HG02588 (cell line): ENCODE data around the gene TTC23.

Source experiments
- ATAC-seq: cut with Tn5 transposase; IDR thresholded peaks from one replicate; pipeline ENCODE4 v1.9.1; 2021; ENCODE audit warnings: mild to moderate bottlenecking, moderate library complexity; ENCODE audit not compliant: unreplicated experiment

TTC23 gene

DNA sequence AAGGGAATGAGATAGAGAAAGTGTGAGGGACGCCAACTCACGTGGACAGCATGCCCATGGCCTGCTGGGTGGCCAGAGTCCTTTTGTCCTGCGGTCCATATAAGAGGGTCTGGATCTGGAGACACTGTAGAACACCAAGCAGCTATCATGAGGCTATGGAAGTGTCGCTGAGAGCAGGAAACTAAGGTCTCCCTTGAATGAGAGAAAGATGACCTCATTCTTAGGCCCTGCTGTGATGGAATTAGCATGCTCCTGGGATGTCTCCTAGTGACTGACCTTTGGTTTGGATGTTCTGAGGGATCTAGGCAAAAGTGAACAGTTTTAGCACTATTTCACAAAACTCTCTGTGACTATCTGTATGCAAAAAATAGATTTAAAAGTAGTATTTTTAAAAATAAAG lies 110.1 kb downstream of the TTC23 start:
- ATAC-seq: no peak

DNA sequence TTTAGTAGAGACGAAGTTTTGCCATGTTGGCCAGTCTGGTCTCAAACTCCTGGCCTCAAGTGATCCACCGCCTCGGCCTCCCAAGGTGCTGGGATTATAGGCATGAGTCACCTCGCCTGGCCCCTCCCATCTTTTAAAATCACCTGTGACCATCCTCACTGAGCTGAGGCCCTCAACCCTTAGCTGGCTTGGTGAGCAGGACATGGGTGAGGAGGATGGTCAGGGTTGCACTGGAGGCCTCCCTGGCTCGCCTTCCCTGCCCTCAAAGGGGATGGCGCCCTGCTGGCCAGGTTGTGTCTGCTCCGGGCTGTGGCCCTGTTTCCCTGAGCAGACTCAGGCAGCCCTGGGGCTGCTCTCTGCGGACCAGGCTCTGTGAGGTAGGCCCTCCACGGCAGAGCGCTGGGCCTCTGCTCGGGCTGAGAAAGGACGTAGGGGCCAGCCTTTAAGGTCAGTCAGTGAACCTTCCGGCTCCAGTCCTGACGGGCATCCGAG lies 110.8 kb downstream of the TTC23 start:
- no peak for ATAC-seq

DNA sequence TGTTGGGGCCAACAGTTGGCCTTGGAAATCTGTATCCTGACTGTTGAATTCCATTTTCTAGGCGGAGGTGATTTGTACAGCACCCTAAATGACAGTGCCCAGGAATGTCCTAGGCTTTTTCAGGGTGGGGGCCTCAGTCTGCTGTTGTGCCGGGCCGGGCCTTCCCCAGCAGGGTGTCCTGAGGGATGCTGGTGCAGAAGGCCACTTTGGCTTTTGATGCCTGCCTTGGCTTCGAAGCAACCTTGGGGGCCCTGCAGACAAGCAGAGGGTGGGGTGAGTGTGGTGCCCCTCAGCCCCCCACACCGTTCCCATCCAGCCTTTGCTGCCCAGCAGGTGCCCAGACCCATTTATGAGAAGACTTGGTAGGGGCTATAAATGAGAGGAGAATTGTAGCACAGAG lies 111.5 kb downstream of the TTC23 start:
- ATAC-seq: no peak

DNA sequence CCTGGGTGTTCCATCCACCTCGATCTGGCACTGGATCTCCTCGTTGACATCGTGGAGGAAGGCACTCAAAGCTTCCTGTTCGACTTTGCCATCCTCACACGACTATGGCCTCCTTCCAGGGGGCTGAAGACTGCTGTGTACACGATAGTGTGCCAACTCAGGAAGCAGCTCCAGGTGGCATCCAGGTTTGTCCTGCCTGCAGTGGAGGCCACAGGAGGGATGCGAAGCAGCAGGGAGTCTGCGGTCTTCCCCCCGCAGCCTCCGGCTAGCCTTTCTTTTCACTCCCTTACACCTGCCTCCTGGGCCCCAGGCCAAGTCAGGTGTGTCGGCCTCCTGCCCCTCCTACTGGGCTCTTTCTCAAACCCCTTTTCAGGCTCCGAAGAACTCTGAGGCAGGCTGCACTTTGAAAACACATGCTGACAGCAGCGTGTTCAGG lies 112.3 kb downstream of the TTC23 start:
- ATAC-seq: no peak

DNA sequence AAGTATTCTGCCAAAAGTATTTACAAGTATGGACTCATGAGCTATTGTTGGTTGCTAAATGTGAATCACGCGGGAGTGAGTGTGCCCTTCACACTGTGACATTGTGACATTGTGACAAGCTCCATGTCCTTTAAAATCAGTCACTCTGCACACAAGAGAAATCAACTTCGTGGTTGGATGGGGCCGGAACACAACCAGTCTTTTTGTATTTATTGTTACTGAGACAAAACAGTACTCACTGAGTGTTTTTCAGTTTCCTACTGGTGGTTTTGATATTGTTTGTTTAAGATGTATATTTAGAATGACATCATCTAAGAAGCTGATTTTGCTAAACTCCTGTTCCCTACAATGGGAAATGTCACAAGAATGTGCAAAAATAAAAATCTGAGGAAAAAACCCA lies 114.2 kb downstream of the TTC23 start:
- no peak for ATAC-seq

DNA sequence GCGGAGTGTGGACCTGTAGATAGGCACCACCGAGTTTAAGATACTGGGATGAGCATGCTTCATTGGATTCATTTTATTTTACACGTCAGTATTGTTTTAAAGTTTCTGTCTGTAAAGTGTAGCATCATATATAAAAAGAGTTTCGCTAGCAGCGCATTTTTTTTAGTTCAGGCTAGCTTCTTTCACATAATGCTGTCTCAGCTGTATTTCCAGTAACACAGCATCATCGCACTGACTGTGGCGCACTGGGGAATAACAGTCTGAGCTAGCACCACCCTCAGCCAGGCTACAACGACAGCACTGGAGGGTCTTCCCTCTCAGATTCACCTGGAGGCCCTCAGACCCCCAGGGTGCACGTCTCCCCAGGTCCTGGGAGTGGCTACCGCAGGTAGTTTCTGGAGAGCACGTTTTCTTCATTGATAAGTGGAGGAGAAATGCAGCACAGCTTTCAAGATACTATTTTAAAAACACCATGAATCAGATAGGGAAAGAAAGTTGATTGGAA lies 115.0 kb downstream of the TTC23 start:
- no peak for ATAC-seq

DNA sequence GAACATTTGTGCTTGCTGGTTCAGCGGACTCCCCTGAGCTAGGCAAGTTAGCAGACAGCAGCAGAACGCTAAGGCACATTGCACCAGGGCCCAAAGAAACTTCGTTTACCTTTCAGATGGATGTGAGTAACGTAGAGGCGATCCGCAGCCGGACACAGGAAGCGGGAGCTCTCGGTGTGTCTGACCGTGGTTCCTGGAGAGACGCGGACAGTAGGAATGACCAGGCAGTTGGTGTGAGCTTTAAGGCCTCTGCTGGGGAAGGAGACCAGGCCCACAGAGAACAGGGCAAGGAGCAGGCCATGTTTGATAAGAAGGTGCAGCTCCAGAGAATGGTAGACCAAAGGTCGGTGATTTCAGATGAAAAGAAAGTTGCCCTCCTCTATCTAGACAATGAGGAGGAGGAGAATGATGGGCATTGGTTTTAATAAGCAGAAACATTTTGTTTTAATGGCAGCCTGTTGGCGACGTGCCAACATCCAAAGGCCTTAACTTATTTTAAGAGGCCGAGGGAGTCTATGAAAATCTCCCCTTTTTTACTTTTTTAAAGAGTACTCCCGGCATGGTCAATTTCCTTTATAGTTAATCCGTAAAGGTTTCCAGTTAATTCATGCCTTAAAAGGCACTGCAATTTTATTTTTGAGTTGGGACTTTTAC lies 116.6 kb downstream of the TTC23 start:
- no peak for ATAC-seq

DNA sequence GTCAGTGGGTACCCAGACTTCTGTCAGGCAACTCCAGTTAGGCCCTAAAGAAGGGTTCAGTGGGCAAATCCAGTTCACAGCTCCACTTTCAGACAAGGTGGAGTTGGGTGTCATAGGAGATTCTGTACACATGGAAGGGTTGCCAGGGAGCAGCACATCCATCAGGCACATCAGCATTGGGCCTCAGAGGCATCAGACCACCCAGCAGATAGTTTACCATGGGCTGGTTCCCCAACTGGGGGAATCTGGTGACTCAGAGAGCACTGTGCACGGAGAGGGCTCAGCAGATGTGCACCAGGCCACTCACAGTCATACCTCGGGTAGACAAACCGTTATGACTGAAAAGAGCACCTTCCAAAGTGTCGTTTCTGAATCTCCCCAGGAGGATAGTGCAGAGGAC lies 117.3 kb downstream of the TTC23 start:
- ATAC-seq: no peak

DNA sequence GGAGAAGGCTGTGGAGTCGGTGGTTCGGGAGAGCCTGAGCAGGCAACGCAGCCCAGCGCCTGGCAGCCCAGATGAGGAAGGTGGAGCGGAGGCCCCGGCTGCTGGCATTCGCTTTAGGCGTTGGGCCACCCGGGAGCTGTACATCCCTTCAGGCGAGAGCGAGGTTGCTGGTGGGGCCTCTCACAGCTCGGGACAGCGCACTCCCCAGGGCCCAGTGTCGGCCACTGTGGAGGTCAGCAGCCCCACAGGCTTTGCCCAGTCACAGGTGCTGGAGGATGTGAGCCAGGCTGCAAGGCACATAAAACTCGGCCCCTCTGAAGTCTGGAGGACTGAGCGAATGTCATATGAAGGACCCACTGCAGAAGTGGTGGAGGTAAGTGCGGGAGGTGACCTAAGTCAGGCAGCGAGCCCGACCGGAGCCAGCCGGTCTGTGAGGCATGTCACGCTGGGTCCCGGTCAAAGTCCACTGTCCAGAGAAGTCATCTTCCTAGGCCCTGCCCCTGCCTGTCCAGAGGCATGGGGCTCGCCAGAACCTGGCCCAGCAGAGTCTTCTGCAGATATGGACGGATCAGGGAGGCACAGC lies 117.8 kb downstream of the TTC23 start:
- ATAC-seq: no peak

DNA sequence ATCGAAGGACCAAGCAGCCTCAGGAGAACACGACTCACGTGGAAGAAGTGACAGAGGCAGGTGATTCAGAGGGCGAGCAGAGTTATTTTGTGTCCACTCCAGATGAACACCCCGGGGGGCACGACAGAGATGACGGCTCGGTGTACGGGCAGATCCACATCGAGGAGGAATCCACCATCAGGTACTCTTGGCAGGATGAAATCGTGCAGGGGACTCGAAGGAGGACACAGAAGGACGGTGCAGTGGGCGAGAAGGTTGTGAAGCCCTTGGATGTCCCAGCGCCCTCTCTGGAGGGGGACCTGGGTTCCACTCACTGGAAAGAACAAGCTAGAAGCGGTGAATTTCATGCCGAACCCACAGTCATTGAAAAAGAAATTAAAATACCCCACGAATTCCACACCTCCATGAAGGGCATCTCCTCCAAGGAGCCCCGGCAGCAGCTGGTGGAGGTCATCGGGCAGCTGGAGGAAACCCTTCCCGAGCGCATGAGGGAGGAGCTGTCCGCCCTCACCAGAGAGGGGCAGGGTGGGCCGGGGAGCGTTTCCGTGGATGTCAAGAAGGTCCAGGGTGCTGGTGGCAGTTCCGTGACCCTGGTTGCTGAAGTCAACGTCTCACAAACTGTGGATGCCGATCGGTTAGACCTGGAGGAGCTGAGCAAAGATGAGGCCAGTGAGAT lies 118.5 kb downstream of the TTC23 start:
- ATAC-seq: no peak

DNA sequence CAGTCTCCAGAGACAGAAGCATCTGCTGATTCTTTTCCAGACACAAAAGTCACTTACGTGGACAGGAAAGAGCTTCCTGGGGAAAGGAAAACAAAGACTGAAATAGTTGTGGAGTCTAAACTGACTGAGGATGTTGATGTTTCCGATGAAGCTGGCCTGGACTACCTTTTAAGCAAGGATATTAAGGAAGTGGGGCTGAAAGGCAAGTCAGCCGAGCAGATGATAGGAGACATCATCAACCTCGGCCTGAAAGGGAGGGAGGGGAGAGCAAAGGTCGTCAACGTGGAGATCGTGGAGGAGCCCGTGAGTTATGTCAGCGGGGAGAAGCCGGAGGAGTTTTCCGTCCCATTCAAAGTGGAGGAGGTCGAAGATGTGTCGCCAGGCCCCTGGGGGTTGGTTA lies 119.1 kb downstream of the TTC23 start:
- ATAC-seq: no peak

DNA sequence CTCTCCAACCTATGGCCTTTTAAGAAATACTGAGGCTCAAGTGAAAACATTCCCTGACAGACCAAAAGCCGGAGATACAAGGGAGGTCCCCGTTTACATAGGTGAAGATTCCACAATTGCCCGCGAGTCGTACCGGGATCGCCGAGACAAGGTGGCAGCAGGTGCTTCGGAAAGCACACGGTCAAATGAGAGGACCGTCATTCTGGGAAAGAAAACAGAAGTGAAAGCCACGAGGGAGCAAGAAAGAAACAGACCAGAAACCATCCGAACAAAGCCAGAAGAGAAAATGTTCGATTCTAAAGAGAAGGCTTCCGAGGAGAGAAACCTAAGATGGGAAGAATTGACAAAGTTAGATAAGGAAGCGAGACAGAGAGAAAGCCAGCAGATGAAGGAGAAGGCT lies 119.7 kb downstream of the TTC23 start:
- ATAC-seq: no peak

DNA sequence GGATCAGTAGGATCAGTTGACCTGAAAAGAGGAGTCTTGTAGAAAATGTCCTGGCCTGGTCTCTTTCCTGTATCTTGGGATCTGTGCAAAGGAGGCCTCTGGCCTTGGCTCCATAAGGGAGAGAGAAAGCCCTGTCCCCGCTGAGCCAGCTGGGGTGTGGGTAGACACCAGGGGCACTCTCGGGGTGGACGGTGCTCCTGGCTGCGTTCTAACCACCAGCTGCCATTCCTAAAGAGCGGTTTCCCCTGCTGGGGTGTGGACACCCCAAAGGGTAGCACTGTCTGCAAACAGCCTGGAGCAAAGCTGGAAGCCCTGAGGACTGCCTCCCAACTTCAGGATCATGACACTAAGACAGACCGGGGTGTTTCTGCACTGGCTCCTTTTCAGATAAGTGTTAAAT lies 121.0 kb downstream of the TTC23 start:
- no peak for ATAC-seq

DNA sequence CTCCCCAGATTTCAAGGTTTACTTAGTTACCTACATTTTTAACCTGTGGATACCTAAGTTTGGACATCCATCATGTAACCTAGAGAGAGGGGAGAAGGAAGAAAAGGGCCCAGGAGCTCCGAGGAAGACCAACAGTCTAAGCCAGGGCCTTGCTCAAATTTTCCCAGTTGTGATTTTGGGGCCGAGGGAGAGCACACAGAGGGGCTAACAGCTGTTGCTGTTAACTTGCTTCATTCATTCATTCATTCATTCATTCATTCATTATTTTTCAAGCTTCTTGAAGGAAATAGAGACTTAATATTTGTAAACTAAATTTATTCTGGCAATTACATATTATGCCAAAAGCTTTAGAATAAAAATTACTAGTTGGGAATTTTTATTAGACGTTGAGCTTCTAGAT lies 121.6 kb downstream of the TTC23 start:
- ATAC-seq: no peak

DNA sequence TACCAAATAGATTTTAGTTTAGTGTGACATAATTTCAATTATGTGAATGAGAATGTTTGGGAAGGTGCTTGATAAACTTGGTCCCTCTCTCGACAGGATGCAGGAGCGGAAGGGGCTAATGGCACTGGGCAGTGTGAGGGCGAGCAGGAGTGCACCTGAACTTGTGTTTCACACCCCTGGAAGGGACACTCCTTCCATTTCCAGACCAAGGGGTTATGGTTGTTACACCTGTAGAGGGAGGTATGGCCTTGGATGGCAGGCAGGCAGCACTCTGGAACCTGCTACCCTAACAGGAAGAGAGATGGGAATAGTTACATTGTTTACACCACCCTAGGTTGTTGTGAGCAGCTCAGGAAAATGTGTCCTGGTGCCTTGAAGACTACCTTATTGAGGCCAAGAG lies 122.5 kb downstream of the TTC23 start:
- ATAC-seq: no peak

DNA sequence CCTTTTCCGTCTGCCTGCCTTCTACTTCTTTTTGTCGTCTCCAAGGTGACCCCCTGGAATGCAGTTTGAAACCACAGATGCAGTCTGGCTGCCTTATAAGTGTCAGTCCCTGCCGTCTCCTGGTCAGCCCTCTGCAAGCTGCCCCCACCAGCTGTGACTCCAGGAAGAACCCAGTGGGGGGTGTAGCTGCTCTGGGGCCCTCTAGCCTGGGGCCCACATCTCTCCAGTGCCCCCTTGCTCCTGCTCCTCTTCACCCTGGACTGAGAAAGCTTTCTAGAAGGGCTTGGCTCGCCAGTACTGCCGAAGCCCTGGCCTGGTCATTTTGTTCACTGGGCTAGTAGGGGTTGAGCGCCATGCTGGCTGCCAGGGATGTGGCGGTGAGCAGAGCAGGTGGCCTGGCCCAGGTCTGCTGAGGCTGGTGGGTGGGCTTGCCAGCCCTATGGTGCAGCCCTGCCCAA lies 123.2 kb downstream of the TTC23 start:
- ATAC-seq: no peak

DNA sequence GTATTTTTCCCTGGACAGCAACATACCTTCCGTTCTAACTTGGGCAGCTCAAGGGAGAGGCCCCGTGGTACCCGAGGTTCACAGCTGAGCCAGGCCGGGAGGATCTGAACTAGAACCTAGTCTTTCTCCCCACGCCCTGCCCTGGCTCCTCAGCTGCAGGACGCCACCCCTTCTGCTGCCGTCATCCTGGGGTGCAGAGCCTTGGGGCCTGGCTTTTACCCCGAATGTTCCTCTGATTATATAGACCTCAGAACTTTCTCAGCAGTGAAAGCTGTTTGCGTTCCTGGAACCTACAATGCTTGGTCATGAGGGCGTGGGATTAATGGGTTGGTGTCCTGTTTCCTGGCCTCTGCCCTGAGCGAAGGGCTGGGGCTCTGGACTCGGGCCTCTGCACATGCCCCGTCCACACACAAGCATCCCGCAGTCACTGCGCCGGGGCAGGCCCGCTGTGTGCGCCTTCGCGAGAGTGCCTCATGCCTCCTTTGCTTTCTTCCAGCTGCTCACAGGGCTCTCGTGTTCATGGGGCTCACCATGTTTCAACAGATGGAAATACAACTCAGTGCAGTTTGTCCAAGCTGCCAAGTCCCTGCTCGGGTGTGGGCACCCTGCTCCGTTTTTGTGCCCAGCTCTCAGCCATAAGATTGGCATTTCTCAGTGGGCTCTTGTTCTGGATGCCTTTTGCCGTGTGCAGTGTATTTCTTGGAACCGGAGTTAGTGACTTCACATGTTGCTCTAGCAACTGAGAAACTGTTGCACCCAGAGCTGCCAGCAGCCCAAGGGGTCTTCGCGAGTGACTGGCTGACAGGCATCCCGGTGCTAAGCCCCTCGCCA lies 124.1 kb downstream of the TTC23 start:
- no peak for ATAC-seq

DNA sequence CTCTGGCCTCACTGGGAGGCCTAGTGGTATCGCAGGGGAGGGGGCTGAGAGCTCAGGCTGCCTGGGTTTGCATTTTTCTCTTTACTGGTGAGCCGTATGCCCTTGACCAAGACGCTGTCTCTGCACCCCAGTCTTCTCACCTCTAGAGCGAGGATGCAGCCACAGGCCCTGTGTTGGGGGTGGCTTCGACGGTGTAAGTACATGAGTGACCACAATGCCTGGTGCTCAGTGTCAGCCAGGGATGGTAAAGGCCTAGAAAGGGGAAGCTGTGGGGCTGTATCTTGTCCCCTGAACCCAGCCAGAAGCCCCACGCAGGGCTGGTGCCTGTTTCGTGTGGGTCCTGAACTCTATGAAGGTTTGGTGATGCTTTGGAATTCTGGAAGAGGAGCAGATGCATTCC lies 124.7 kb downstream of the TTC23 start:
- no peak for ATAC-seq

DNA sequence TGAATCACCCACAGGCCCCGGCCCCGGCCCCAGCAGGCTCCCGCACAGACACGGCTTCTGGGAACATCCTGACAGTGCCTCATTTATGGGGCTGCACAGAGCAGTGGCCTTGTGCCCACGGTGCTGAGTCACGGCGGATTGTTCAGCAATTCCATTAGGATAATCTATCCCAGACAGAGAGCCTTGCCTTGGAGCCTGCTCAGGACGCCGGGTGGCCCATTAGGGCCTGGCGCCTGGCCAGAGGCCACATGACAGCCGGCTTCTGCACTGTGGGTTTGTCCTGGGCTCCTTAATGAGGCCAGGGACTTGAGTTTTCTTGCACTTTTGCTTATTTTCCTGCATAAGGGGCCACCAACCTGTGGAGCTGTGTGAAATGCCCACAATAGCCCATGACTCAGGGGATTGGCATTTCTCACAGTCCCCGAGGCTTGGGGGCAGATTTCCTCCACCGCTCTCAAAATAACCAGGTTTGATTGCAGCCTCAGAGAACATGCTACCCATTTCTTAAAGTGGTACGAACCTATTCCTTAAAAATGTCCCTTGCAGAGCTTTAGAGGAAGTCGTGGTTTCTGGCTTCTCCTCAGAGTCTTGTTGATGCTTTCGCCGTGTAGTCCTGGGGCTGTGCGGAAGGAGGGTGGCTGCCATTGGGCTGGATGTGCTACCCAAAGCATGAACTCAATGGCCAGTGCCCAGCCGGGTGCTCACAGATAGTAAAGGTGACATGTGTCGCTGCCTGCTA lies 125.5 kb downstream of the TTC23 start:
- no peak for ATAC-seq
